Activated CD4-positive, alpha-beta T cell treated with anti-CD3 and anti-CD28 coated beads, Interleukin-2, Interleukin-4, amounts not matched to agents 100 ng/mL and 50 ng/mL, durations not matched to agents 16 hours and 8 hours (primary cell): Measurements from ENCODE around the gene SLX4IP.
"Not testable (repeated sequence)": the region's sequence is repeated elsewhere in the genome, so short reads cannot be mapped to it uniquely, and the experiment has no call there.

Experiments used
- DNase-seq: peaks from one replicate; pipeline ENCODE4 v3.0.0-alpha.2; 2020; ENCODE audit warnings: low spot score

The SLX4IP gene

DNA sequence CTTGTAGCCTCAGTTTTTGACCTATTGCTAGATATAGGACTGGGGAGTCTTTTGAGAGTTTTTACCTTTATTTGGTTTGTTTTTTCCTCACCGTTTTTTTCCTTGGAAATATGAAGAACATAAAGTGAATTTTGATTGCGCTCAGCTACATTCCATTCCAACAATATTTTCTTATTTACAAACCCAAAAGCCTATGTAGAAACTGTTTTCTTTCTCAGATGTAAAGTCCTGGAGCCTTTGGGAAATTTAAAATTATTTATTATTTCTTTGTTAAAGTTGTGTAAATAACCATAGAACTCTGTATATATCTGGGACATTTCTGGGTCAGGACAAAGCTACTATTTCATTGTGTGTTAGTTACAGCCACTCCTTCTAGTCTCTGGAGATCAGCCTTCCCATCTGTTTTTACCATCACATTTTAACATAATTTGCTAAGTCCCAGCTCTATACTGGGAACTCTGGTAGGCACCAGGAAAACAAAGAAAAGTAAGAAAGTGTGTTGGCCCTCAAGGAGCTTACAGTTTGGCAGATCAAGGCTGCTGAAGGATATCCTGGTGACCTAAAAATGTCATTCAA lies 169.8 kb downstream of the SLX4IP start:
- no peak for DNase-seq

GRCh38 chr20:10605547-10606195 lies 170.6 kb downstream of the SLX4IP start:
- no peak for DNase-seq

- no peak for DNase-seq
Measured at GRCh38 chr20:10609276-10609675, 174.2 kb downstream of the SLX4IP start.

- no peak for DNase-seq
Measured at GRCh38 chr20:10609770-10610169, 174.7 kb downstream of the SLX4IP start.

- no peak for DNase-seq
Measured at GRCh38 chr20:10610251-10610650, 175.1 kb downstream of the SLX4IP start.

DNA sequence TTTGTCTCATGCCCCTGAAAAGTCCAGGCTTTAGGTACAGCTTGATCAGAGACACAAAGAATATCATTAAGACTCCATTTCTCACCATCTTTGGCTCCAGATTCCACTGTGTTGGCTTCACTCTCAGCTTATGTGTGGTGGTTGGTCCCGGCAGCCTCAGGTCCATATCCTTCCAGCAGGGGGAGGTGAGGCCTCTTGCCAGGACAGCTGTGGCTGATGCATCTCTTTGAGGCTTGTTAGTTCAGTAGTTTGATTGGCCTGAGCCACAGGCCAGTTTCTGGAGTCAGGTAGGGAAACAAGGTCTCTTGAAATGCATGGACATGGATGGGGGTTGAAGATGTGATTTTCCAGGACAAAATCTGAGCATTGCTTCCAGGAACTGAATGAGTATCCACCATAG lies 176.3 kb downstream of the SLX4IP start:
- DNase-seq: no peak

DNA sequence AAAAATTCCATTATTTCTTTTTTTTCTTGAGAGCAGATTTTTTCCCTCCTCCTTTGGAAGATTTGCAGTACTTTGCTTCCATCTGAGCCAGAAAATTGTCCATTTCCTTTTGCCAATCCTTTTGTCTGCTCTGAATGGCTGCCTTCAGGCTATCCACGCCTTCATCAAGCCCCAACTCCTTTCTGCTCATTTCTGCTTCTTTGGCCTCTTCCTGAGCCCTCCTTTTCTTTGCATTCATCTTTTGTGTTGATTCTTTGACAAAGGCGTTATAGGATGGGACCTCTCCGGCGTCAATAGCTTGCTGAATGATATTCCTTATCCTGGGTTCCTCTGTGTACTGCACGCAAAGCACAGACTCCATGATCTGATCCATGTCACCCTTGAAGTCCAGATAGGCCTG lies 178.3 kb downstream of the SLX4IP start:
- DNase-seq: not testable (repeated sequence)

DNA sequence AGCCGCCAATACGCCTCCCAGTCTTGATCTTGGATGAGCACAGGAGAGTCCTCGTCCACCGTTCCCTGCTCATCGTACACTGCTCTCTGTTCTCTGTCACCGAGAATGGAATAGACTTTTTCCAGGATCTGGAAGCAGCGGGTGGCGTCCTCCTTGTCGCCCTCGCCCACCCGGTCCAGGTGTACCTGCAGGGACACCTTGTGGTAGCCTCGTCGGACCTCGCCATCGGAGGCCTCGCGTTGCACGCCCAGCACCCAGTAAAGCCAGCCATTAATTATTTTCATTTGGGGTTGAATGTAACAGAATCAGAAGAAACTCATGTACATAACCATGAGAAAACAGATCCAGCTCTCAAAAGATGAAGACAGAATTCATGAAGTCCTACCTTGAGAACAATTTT lies 178.8 kb downstream of the SLX4IP start:
- no peak for DNase-seq

DNA sequence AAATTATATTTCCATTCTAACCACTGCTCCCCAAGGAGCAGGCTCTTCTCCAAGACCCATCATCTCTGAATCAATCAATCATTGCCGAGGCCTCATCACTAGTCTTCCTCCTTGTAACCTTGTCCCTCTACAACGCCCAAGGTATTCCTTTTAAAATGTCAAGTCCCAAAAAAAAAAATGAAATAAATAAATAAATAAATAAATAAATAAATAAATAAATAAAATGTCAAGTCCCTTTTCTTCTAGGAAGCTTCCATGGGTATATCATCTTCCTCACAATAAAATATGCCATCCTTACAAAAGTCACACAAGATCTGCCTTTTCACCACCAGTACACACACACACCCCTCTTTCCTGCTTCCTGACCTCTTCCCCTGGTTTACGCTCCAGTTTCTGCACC lies 181.1 kb downstream of the SLX4IP start:
- DNase-seq: no peak

DNA sequence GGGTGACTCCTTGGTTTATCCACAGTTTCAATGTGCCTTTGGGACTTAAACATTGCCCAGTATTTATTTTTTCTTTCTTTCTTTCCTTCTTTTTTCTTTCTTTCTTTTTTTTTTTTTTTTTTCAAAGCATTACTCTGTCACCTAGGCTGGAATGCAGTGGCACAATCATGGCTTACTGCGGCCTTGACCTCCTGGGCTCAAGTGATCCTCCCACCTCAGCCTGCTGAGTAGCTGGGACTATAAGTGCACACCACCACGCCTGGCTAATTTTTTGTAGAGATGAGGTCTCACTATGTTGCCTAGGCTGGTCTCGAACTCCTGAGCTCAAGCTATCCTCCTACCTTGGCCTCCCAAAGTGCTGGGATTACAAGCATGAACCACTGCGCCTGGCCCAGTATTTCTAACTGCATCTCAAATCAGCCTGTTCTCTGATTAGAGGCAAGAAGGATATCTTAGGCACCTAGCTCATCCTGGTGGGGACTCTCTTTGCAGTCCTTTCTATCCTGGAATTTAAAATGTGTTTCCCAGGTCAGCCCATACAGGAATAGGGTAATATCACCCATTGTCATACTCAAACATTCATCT lies 182.5 kb downstream of the SLX4IP start:
- DNase-seq: not testable (repeated sequence)

GRCh38 chr20:10618611-10619245 lies 183.6 kb downstream of the SLX4IP start:
- no peak for DNase-seq

GRCh38 chr20:10619427-10619826 lies 184.3 kb downstream of the SLX4IP start:
- DNase-seq: no peak

DNA sequence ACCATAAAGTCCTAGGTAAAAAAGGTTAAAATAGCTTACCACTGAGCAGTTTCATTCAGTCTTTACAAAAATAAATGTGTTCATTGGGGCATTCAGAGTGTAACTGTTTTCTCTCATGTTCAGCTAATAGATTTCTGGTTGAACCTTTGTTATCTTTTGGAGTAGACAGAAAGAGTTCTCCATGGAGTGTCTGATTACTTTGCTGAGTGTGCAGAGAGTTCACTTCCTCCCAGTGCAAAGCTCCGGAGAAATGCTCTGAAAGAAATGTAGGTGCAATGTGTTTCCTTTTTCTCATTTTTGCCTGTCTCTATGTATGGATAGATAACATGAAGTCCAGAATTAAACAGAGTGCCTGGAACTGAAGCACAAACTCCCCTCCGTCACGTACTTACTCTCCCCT lies 186.0 kb downstream of the SLX4IP start:
- no peak for DNase-seq

- DNase-seq: no peak
Measured at GRCh38 chr20:10622657-10623418, 187.7 kb downstream of the SLX4IP start.

DNA sequence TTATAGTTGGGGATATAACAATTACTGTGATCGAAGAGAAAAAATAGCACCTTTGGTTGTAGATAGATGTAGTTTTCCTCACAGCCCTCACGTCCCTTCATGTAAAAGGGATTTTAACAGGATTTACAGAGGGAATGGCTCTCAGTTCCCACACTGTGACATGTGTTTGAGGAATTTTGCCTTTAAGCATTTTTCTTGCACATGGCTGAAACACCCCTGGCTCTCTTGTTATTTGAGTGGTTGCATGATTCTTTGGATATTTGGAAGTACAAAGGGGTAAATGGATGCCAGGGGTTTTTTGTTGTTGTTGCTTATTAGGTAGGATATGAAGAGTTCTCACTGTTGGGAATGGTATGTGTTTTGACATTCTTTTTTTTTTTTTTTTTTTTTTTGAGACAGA lies 190.5 kb downstream of the SLX4IP start:
- no peak for DNase-seq

- no peak for DNase-seq
Measured at GRCh38 chr20:10626896-10627295, 191.8 kb downstream of the SLX4IP start.

DNA sequence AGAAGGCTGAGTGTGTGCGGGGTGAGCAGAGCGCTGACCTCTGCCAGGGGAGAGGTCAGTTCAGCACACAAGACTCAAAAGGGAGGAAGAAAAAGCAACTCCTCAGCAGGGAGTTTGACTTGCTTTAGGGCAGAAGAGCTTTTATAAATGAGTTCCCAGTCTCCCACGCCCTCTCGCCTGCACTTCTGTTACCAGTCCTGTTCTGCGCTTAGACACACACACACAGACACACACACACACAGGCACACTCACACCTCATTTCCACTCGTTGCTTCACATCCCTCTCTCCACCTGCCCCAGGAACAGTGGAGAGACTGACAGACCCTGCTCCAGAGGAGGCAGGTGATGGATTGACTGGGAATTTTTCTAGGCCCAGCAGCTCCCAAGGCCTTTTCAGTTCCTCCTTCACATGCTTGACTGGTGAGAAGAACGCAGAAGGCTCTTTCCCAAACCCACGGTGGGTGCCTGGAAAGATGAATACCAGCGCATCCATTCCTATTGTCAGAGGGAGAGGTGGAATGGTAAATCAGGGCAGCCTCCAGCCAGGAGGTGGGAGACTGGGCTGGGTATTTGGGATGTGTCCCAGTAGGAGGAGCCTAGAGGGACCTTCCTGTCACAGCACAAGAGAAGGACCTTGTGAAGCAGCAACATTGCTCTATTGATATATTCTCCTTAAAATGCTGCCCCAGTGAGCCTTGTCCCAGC lies 195.0 kb downstream of the SLX4IP start:
- no peak for DNase-seq

- no peak for DNase-seq
Measured at GRCh38 chr20:10631126-10631525, 196.0 kb downstream of the SLX4IP start.

GRCh38 chr20:10632721-10633509 lies 197.8 kb downstream of the SLX4IP start:
- no peak for DNase-seq

- DNase-seq: no peak
Measured at GRCh38 chr20:10633718-10634117, 198.6 kb downstream of the SLX4IP start.

- DNase-seq: no peak
Measured at GRCh38 chr20:10634211-10634610, 199.1 kb downstream of the SLX4IP start.
